Stomach (tissue), 4 donors: ENCODE measurements around the gene PKP1.

Source experiments
- CTCF ChIP-seq, 7 experiments: fragments of 450-650 bp in 4 of 7; fragments of 200-600 bp in 3 of 7; sonication (generic) in 3 of 7; IDR thresholded peaks; one replicate each; pipeline ENCODE4 v1.5.1; 2016 to 2019; ENCODE audit warnings: antibody characterized with exemption in 7 of 7, control low read depth in 2 of 7, mild to moderate bottlenecking in 1 of 7
- EP300 ChIP-seq: sonication (generic); formaldehyde crosslinking; IDR thresholded peaks from one replicate; pipeline ENCODE4 v1.6.1; 2017; ENCODE audit warnings: antibody characterized with exemption
- POLR2A ChIP-seq, 4 donors: fragments of 450-650 bp; IDR thresholded peaks; one replicate each; pipeline ENCODE4 v1.6.1; 2016; ENCODE audit warnings: antibody characterized with exemption in 4 of 4, control low read depth in 2 of 4, mild to moderate bottlenecking in 1 of 4, moderate library complexity in 1 of 4
- POLR2AphosphoS5 ChIP-seq, 3 donors: sonication (generic); formaldehyde crosslinking; IDR thresholded peaks; one replicate each; pipeline ENCODE4 v1.6.1; 2016; ENCODE audit warnings: antibody characterized with exemption in 3 of 3

GRCh38 chr1:201366696-201367095 lies 83.4 kb downstream of the PKP1 start:
- no peak for TF ChIP-seq CTCF (IDR thresholded peaks at IDR 0.05)
- TF ChIP-seq POLR2A (IDR thresholded peaks at IDR 0.05) = no peak
- no peak for TF ChIP-seq POLR2AphosphoS5 (IDR thresholded peaks at IDR 0.05)
- no peak for TF ChIP-seq EP300
